ENCODE results near the gene IPO11.

- TF ChIP-seq CTCF (IDR thresholded peaks at IDR 0.05 in 8 of 11, conservative IDR thresholded peaks at IDR 0.05 in 3 of 11): no peak
- no peak for TF ChIP-seq POLR2A (IDR thresholded peaks at IDR 0.05)
- no peak for TF ChIP-seq POLR2AphosphoS5 (IDR thresholded peaks at IDR 0.05)
These were observed 210.7 kb downstream of the IPO11 start for GRCh38 chr5:62623271-62623670.

Measured in spleen (tissue), 7 donors.